Mucosa of rectum (tissue), 2 donors: Measurements from ENCODE around the gene NR2F2.

Experiments
- H3K27ac ChIP-seq, 2 donors: one replicate each; pipeline ENCODE4 v1.7.0; 2013; ENCODE audit warnings: inconsistent platforms in 2 of 2, low read depth in 2 of 2, low read length in 2 of 2
- H3K27me3 ChIP-seq, 2 donors: one replicate each; pipeline ENCODE4 v1.7.0; 2013; ENCODE audit warnings: low read length in 2 of 2; ENCODE audit not compliant: control insufficient read depth in 2 of 2, insufficient read depth in 2 of 2
- H3K36me3 ChIP-seq, 2 donors: one replicate each; pipeline ENCODE4 v1.7.0; 2013; ENCODE audit warnings: low read length in 2 of 2; ENCODE audit not compliant: control insufficient read depth in 2 of 2, insufficient read depth in 2 of 2
- H3K4me1 ChIP-seq, 2 donors: one replicate each; pipeline ENCODE4 v1.7.0; 2013; ENCODE audit warnings: low read length in 2 of 2, mild to moderate bottlenecking in 1 of 2; ENCODE audit not compliant: control insufficient read depth in 2 of 2, insufficient read depth in 2 of 2
- H3K4me3 ChIP-seq, 2 donors: one replicate each; pipeline ENCODE4 v1.7.0; 2013; ENCODE audit warnings: low read length in 2 of 2
- H3K9ac ChIP-seq, 2 donors: one replicate each; pipeline ENCODE4 v1.7.0; 2013; ENCODE audit warnings: low read length in 2 of 2, low read depth in 1 of 2, mild to moderate bottlenecking in 1 of 2
- H3K9me3 ChIP-seq, 2 donors: one replicate each; pipeline ENCODE4 v1.7.0; 2013; ENCODE audit warnings: low read length in 2 of 2; ENCODE audit not compliant: control insufficient read depth in 2 of 2
- donor health status: healthy.
- donor health status: Normal muscosa, but diverticular disease.

The NR2F2 gene

DNA sequence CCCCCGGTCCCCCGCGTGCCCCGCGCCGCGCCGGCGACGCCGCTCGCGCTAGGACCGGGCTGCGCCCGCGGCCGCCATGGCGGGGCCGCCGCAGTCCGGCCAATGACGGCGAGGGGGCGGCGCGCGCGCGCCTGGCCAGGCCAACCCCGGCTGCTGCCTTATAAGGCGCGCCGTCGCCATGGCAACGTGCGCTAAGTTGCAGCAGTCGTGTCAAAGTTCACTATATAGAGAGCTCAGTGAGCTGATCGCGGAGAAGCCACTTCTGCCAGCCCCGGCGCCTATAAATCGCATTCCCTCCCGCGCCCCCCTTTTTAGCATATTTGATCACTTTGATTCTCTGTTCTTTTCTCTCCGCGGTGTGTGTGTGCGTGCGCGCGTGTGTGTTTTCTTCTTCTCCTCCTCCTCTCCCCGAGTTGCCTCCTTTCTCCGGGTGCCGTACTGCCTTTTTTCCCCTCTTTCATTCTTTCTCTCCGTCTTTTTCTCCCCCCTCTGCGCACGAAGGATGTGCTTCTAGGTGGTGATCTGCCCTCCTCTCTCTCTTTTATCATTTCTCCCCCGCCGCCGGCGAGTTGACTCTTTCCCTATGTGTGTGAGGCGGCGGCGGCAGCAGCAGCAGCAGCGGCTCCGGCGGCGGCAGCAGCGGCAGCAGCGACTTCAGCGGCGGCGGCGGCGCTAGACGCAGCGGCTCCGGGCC lies at the start of gene NR2F2:
TSS of gene NR2F2 (plus strand) at position 251 of the 694 bp plus-strand sequence. CDS start 1,406 bp downstream, outside the sequence.
- H3K9ac ChIP-seq = peak within 1 kb of the TSS; percentile 87 to 90
- peaks cover 6% of the 10 kb centered on the region in 2 donors for H3K27me3 ChIP-seq
- peak within 1 kb of the TSS; percentile 94 to 96 for H3K4me3 ChIP-seq
- peak within 1 kb of the TSS; percentile 89 to 96 for H3K27ac ChIP-seq
- peaks cover 0 to 2% of the 10 kb centered on the region in 2 donors for H3K9me3 ChIP-seq
- H3K36me3 ChIP-seq = peaks cover 3 to 9% of the 10 kb centered on the region in 2 donors
- H3K4me1 ChIP-seq = peaks cover 19 to 21% of the 10 kb centered on the region in 2 donors

DNA sequence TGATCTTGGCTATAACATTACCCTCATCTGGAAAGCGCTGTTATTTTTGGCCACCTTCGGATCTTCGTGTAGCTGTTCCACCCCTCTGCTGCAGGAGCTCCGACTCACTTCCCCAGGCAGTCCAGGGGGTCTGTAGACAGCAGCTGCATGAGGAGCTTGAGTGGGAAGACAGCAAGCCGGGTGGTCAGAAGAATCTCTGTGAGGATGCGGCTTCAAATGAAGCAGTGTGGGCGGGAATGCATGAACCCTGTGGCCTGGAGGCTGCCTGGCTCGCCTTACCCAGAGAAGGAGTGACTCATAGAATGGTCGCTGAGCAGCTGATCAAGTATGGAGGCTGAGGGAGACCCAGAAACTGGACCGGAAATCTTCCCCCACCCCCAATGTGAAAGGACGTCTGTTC lies 45.2 kb upstream of the NR2F2 start:
- Histone ChIP-seq H3K4me1 (no peaks in the 10 kb centered on the region), H3K27ac (no peak overlapping the region), H3K9me3 (no peaks in the 10 kb centered on the region), H3K4me3 (no peak overlapping the region), H3K27me3 (no peaks in the 10 kb centered on the region), H3K36me3 (no peaks in the 10 kb centered on the region), H3K9ac (no peak overlapping the region)

DNA sequence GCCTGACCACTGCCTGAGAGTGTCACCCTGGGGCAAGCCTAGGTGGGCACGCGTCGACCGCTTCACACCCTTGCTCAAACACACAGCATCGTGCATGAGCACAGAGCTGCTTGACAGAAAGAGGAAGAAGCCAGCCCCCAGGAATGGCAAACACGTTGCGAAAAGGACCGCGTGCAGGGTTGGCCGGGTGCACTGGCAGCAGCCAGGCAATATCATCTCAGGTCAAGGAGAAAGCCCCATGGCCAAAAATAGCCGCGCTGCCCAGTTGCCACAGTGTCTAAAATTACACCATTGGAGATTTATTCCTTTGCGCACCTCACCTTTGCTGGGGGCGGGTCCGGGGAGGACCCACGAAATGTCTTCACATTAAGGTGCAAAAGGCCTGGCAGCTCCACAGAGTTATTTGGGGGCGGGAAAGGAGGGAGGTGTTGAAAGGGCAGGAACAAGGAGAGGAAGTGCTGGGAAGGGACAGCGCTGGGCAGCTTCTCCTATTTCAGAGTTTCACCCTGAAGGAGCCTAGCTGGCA lies 44.7 kb upstream of the NR2F2 start:
- Histone ChIP-seq H3K9ac (no peak overlapping the region), H3K27ac (no peak overlapping the region), H3K36me3 (no peaks in the 10 kb centered on the region), H3K9me3 (no peaks in the 10 kb centered on the region), H3K4me3 (no peak overlapping the region), H3K4me1 (no peaks in the 10 kb centered on the region), H3K27me3 (no peaks in the 10 kb centered on the region)

DNA sequence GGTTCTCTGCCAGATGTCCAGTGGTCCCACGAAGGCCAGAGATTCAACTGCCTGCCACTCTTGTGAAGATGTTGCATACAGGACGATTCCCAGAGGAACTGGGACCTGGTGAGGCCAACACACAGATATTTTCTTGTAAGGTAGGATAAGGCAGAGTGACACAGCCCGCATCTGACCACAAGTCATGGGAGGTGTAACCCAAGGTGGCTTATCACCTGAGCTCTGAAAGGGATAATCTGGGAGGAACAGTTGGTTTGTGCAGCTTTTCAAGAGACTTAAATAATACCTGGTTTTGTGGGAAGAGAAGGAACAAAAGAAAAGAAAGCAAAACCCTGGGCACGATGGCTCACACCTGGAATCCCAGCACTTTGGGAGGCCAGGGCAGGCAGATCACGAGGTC lies 39.8 kb upstream of the NR2F2 start:
- H3K27me3 ChIP-seq = no peaks in the 10 kb centered on the region
- no peaks in the 10 kb centered on the region for H3K9me3 ChIP-seq
- H3K4me3 ChIP-seq = no peak overlapping the region
- no peak overlapping the region for H3K9ac ChIP-seq
- no peak overlapping the region for H3K27ac ChIP-seq
- no peaks in the 10 kb centered on the region for H3K4me1 ChIP-seq
- H3K36me3 ChIP-seq = no peaks in the 10 kb centered on the region

DNA sequence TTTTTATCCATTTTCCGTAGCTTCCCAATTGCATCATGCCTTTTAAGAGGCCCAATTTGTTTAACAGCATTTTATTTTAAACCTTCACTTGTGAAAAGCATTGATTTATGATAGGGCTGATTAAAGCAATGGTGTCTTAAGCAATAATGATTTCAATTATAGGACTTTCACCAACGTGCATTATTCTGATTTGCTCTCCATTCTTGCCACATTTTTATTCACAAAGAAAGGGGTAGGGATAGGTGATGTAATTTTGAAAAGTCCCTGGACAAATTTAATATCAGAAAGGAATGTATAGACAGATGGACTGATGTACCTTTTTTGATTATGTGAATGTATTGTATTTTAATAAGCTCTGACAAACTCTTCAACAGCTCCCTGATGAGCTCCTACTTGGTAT lies 37.9 kb upstream of the NR2F2 start:
- H3K9me3 ChIP-seq = no peaks in the 10 kb centered on the region
- H3K4me1 ChIP-seq = no peaks in the 10 kb centered on the region
- no peak overlapping the region for H3K9ac ChIP-seq
- H3K36me3 ChIP-seq = no peaks in the 10 kb centered on the region
- no peak overlapping the region for H3K27ac ChIP-seq
- no peak overlapping the region for H3K4me3 ChIP-seq
- H3K27me3 ChIP-seq = no peaks in the 10 kb centered on the region

DNA sequence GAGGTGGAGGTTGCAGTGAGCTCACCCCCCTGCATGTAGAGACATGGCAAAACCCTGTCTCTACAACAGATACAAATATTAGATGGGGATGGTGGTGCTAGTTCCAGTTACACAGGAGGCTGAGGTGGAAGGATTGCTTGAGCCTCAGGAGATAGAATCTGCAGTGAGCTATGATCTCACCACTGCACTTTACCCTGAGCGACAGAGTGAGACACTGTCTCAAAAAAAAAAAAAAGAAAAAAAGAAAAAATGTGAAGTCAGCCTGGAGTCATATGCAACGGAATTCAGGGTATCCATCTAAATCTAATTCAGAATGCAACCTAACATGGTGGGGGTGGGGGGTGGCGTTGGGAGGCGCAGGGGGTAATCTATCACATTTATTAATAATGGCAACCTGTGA lies 37.1 kb upstream of the NR2F2 start:
- H3K4me1 ChIP-seq = no peaks in the 10 kb centered on the region
- no peaks in the 10 kb centered on the region for H3K27me3 ChIP-seq
- no peak overlapping the region for H3K4me3 ChIP-seq
- no peaks in the 10 kb centered on the region for H3K36me3 ChIP-seq
- no peaks in the 10 kb centered on the region for H3K9me3 ChIP-seq
- no peak overlapping the region for H3K9ac ChIP-seq
- H3K27ac ChIP-seq = no peak overlapping the region

DNA sequence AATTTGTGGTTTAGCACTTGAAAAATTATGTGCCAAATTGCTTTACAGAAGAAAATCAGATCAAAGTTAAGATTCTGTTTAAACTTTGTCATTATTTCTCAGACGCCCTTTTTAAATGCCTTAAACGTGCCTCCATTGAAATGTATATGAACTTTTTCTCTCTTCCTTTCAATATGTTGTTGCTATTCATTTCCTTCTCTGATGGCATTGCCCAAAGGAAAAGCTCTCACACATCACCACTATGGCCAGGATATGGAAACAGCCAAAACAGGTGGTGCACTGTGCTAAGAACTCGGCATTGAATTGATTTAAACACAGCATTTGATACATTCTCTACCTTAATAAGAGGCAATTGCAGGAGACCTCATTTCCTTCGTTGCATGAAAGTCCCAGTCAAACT lies 35.7 kb upstream of the NR2F2 start:
- Histone ChIP-seq H3K36me3 (no peaks in the 10 kb centered on the region), H3K27ac (no peak overlapping the region), H3K9ac (no peak overlapping the region), H3K4me1 (no peaks in the 10 kb centered on the region), H3K9me3 (no peaks in the 10 kb centered on the region), H3K4me3 (no peak overlapping the region), H3K27me3 (no peaks in the 10 kb centered on the region)

DNA sequence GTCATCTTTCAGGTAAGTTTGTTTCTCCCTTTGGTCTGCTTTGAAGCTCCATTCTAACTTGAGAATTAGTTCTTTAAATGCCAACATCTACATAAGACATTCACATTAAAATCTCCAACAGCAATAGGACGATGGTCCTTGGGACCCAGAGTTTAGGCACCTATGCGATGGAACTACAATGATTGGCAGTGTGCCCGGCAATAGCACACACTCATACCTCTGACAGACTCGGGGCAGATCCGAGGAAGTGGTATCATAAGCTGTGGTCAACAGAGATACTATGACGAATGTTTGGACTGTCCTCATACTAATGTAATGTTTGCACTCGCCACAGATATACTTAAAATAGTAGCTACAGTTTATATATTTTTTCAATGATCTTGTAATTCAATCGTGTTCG lies 34.2 kb upstream of the NR2F2 start:
- H3K4me3 ChIP-seq = no peak overlapping the region
- H3K4me1 ChIP-seq = no peaks in the 10 kb centered on the region
- H3K9ac ChIP-seq = no peak overlapping the region
- H3K27ac ChIP-seq = no peak overlapping the region
- no peaks in the 10 kb centered on the region for H3K9me3 ChIP-seq
- no peaks in the 10 kb centered on the region for H3K27me3 ChIP-seq
- H3K36me3 ChIP-seq = no peaks in the 10 kb centered on the region

DNA sequence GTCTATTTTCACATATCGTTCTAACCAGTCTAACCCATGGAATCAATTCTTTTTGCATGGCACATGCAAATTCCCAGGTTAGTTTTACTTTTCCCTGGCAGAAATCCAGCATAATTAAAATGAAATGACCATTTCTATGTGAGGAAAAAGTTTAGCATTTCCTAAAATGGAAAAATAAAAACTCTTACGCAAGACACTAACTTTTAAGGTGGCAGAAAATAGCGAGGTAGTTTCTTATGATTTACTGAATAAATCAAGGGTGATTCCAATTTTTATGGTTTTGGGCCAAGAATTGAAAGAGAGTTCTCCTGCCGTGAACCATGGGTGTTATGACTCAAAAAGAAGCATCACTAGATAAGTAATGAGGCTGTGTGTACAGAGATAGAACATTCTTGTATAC lies 32.7 kb upstream of the NR2F2 start:
- Histone ChIP-seq H3K36me3 (no peaks in the 10 kb centered on the region), H3K4me1 (no peaks in the 10 kb centered on the region), H3K9me3 (no peaks in the 10 kb centered on the region), H3K27me3 (no peaks in the 10 kb centered on the region), H3K27ac (no peak overlapping the region), H3K4me3 (no peak overlapping the region), H3K9ac (no peak overlapping the region)

DNA sequence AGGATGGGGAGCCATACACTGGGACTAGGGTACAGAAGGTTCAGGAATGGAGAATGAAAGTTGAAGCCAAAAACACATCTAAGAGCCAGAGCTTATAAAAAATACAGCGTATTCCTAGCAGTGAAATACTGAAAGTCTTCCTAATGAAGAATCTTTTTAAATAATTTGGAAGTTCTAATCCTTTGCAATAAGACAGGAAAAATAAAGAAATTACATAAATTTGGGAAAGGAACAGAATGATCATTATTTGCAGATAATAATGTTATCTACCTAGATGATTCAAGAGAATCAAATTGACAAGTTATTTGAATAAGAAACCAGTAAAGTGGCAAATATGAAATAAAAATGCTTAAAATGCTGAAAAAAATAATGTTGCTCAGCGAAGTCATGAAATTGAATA lies 32.3 kb upstream of the NR2F2 start:
- no peaks in the 10 kb centered on the region for H3K4me1 ChIP-seq
- no peaks in the 10 kb centered on the region for H3K27me3 ChIP-seq
- H3K4me3 ChIP-seq = no peak overlapping the region
- no peaks in the 10 kb centered on the region for H3K9me3 ChIP-seq
- no peaks in the 10 kb centered on the region for H3K36me3 ChIP-seq
- H3K27ac ChIP-seq = no peak overlapping the region
- H3K9ac ChIP-seq = no peak overlapping the region
